Neural cell (in vitro differentiated cells): ENCODE data around the gene IFT81. TPM values are rescaled to one million over a fixed set of nuclear protein-coding genes. Genes with fewer than 3 reads are reported as not detected.

Experiments
- H2AFZ ChIP-seq: fragments of 200-600, 300-800 bp; sonication (generic), shearing (Covaris generic); 2 replicates; pipeline ENCODE4 v1.6.0; 2014; ENCODE audit warnings: low read depth, mild to moderate bottlenecking, antibody characterized with exemption, low read length, moderate library complexity
- H3F3A ChIP-seq: fragments of 200-600 bp; shearing (Covaris generic); 2 replicates; pipeline ENCODE4 v1.6.1; 2016; ENCODE audit warnings: mild to moderate bottlenecking, moderate library complexity, mixed read lengths, antibody characterized with exemption, low read length; ENCODE audit not compliant: insufficient read depth, poor library complexity, severe bottlenecking
- H3K27ac ChIP-seq: fragments of 200-600, 300-800 bp; sonication (generic), shearing (Covaris generic); 2 replicates; pipeline ENCODE4 v1.5.1; 2014; ENCODE audit warnings: mild to moderate bottlenecking, low read length, moderate library complexity
- H3K27me3 ChIP-seq: fragments of 300-800, 200-600 bp; sonication (generic), shearing (Covaris generic); 2 replicates; pipeline ENCODE4 v1.6.0; 2014; ENCODE audit warnings: mild to moderate bottlenecking, low read depth, low read length, moderate library complexity; ENCODE audit not compliant: insufficient read depth
- H3K36me3 ChIP-seq: fragments of 300-800, 200-600 bp; sonication (generic), shearing (Covaris generic); 2 replicates; pipeline ENCODE4 v1.5.1; 2014; ENCODE audit warnings: mild to moderate bottlenecking, antibody characterized with exemption, low read length, moderate library complexity; ENCODE audit not compliant: insufficient read depth
- H3K4me2 ChIP-seq: fragments of 300-800, 200-600 bp; sonication (generic), shearing (Covaris generic); 2 replicates; pipeline ENCODE4 v1.6.0; 2014; ENCODE audit warnings: mild to moderate bottlenecking, low read length
- H3K4me3 ChIP-seq: fragments of 300-800, 200-600 bp; sonication (generic), shearing (Covaris generic); 2 replicates; pipeline ENCODE4 v1.5.1; 2014; ENCODE audit warnings: mild to moderate bottlenecking, low read length, moderate library complexity
- H3K79me2 ChIP-seq: fragments of 200-600 bp; shearing (Covaris generic); replicated peaks from 2 replicates; pipeline ENCODE4 v1.6.0; 2014; ENCODE audit warnings: mild to moderate bottlenecking, low read length, moderate library complexity; ENCODE audit not compliant: insufficient read depth
- H3K9ac ChIP-seq: fragments of 300-800, 200-600 bp; sonication (generic), shearing (Covaris generic); 2 replicates; pipeline ENCODE4 v1.6.1; 2016; ENCODE audit warnings: mild to moderate bottlenecking, low read length, mixed read lengths
- H3K9me2 ChIP-seq: fragments of 200-600 bp; shearing (Covaris generic); 2 replicates; pipeline ENCODE4 v1.6.1; 2016; ENCODE audit warnings: mild to moderate bottlenecking, low read length, mixed read lengths; ENCODE audit not compliant: insufficient read depth
- H3K9me3 ChIP-seq: fragments of 200-600, 300-800 bp; sonication (generic), shearing (Covaris generic); 2 replicates; pipeline ENCODE4 v1.6.1; 2016; ENCODE audit warnings: mild to moderate bottlenecking, mixed run types, low read length, moderate library complexity, mixed read lengths
- H4K20me1 ChIP-seq: fragments of 200-600 bp; shearing (Covaris generic); 2 replicates; pipeline ENCODE4 v1.6.1; 2016; ENCODE audit warnings: mild to moderate bottlenecking, mixed run types; ENCODE audit not compliant: insufficient read depth
- CTCF ChIP-seq: fragments of 450-650 bp; IDR thresholded peaks from 2 replicates; pipeline ENCODE4 v1.5.1; 2014; ENCODE audit warnings: antibody characterized with exemption, mild to moderate bottlenecking, moderate library complexity; ENCODE audit not compliant: poor library complexity, severe bottlenecking
- EP300 ChIP-seq: fragments of 450-650 bp; conservative IDR thresholded peaks from 2 replicates; pipeline ENCODE4 v1.6.1; 2014; ENCODE audit warnings: antibody characterized with exemption, mild to moderate bottlenecking, moderate library complexity; ENCODE audit not compliant: poor library complexity, severe bottlenecking
- EZH2 ChIP-seq: fragments of 200-600, 300-800 bp; shearing (Covaris generic), sonication (generic); IDR thresholded peaks from 2 replicates; pipeline ENCODE4 v1.6.1; 2014; ENCODE audit warnings: antibody characterized with exemption, low read length, borderline replicate concordance, mild to moderate bottlenecking; ENCODE audit not compliant: insufficient read depth, poor library complexity, severe bottlenecking
- MXI1 ChIP-seq: fragments of 450-650 bp; conservative IDR thresholded peaks from 2 replicates; pipeline ENCODE4 v1.6.1; 2014; ENCODE audit warnings: antibody characterized with exemption, mild to moderate bottlenecking; ENCODE audit not compliant: poor library complexity, severe bottlenecking
- POLR2AphosphoS5 ChIP-seq: IDR thresholded peaks from 2 replicates; pipeline ENCODE4 v1.6.1; 2012
- RAD21 ChIP-seq: fragments of 450-650 bp; conservative IDR thresholded peaks from 2 replicates; pipeline ENCODE4 v1.6.1; 2014; ENCODE audit warnings: antibody characterized with exemption, mild to moderate bottlenecking, moderate library complexity
- SMC3 ChIP-seq: fragments of 450-650 bp; conservative IDR thresholded peaks from 2 replicates; pipeline ENCODE4 v1.6.1; 2014; ENCODE audit warnings: antibody characterized with exemption, mild to moderate bottlenecking, moderate library complexity; ENCODE audit not compliant: poor library complexity
- TAF1 ChIP-seq: IDR thresholded peaks from 2 replicates; pipeline ENCODE4 v1.6.1; 2012; ENCODE audit warnings: low read depth
- polyA plus RNA-seq: library from polyadenylated mRNA; depleted of rRNA; stranded (reverse); fragments of >200 nt; gene quantifications from 2 replicates; pipeline ENCODE4 v1.2.3, GENCODE V29; 2014
- TF ChIP-seq, protein P1 (sequence below): IDR thresholded peaks from 2 replicates; pipeline ENCODE4 v1.6.1; 2012; ENCODE audit warnings: borderline replicate concordance

IFT81 gene
- polyA plus RNA-seq, 1 donor from 2014 or later: 120 TPM

DNA sequence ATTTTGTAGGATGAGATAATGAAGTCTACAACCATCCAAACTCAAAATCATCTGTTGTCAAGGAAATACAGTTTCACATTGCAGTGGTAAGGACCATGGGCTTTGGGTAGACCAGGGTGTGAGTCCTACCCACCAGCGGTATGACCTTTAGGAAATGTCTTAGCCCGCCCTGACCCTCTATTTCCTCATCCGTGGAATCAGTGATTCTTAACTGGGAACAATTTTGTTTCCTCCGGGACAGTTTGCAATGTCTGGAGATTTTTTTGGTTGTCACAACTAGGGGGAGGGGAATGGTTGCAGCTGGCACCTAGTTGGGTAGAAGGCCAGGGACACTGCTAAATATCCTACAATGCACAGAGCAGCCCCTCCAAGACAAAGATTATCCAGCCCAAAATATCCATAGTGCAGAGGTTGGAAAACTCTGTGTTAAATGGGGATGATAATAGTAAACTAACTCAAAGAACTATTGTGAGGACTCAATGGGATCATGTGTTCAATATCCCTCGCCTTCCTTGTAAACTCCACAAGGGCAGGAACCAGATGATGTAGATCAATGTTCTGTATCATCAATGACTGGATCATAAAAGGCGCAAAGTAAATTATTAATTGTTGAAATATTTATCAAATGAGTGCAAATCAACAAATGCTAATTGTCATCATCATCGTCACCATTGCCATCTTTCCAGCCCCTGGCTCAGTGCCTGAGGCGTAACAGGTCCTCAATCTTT is 15.7 kb upstream of the IFT81 start:
- Histone ChIP-seq H3K79me2 (no peaks in the 10 kb centered on the region), H3K9me2 (no peaks in the 10 kb centered on the region), H3K9ac (no peak overlapping the region), H3K36me3 (no peaks in the 10 kb centered on the region), H3K27me3 (no peaks in the 10 kb centered on the region), H3F3A (no peaks in the 10 kb centered on the region), H3K27ac (no peak overlapping the region), H4K20me1 (no peaks in the 10 kb centered on the region), H3K4me3 (no peak overlapping the region), H3K9me3 (no peaks in the 10 kb centered on the region), H3K4me2 (no peak overlapping the region), H2AFZ (no peak overlapping the region)
- TF ChIP-seq, protein P1, sequence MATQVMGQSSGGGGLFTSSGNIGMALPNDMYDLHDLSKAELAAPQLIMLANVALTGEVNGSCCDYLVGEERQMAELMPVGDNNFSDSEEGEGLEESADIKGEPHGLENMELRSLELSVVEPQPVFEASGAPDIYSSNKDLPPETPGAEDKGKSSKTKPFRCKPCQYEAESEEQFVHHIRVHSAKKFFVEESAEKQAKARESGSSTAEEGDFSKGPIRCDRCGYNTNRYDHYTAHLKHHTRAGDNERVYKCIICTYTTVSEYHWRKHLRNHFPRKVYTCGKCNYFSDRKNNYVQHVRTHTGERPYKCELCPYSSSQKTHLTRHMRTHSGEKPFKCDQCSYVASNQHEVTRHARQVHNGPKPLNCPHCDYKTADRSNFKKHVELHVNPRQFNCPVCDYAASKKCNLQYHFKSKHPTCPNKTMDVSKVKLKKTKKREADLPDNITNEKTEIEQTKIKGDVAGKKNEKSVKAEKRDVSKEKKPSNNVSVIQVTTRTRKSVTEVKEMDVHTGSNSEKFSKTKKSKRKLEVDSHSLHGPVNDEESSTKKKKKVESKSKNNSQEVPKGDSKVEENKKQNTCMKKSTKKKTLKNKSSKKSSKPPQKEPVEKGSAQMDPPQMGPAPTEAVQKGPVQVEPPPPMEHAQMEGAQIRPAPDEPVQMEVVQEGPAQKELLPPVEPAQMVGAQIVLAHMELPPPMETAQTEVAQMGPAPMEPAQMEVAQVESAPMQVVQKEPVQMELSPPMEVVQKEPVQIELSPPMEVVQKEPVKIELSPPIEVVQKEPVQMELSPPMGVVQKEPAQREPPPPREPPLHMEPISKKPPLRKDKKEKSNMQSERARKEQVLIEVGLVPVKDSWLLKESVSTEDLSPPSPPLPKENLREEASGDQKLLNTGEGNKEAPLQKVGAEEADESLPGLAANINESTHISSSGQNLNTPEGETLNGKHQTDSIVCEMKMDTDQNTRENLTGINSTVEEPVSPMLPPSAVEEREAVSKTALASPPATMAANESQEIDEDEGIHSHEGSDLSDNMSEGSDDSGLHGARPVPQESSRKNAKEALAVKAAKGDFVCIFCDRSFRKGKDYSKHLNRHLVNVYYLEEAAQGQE: no peak
- TF ChIP-seq POLR2AphosphoS5 (no peak), SMC3 (no peak), TAF1 (no peak), EZH2 (no peak), EP300 (no peak), CTCF (no peak), MXI1 (no peak), RAD21 (no peak)

- no peak overlapping the region for H2AFZ ChIP-seq
Observed at GRCh38 chr12:110109037-110109836, 14.9 kb upstream of the IFT81 start.

More at GRCh38 chr12:110109037-110109836, 14.9 kb upstream of the IFT81 start:
- no peak for TF ChIP-seq EP300
- TF ChIP-seq MXI1: no peak
- TF ChIP-seq, protein P1: no peak
- TF ChIP-seq RAD21: no peak
- no peak for TF ChIP-seq POLR2AphosphoS5
- TF ChIP-seq CTCF: no peak
- TF ChIP-seq EZH2: no peak
- TF ChIP-seq SMC3: no peak
- TF ChIP-seq TAF1: no peak
- no peak overlapping the region for H3K9ac ChIP-seq
- H3K9me3 ChIP-seq: no peaks in the 10 kb centered on the region
- H3K4me3 ChIP-seq: no peak overlapping the region
- H3K9me2 ChIP-seq: no peaks in the 10 kb centered on the region
- no peak overlapping the region for H3K4me2 ChIP-seq
- H3K27ac ChIP-seq: no peak overlapping the region
- H3F3A ChIP-seq: no peaks in the 10 kb centered on the region
- no peaks in the 10 kb centered on the region for H3K79me2 ChIP-seq
- H3K36me3 ChIP-seq: no peaks in the 10 kb centered on the region
- H4K20me1 ChIP-seq: no peaks in the 10 kb centered on the region
- H3K27me3 ChIP-seq: no peaks in the 10 kb centered on the region
